ENCODE results near the gene PSMD8. TPM values are rescaled to one million over a fixed set of nuclear protein-coding genes. Genes with fewer than 3 reads are reported as not detected.
"Not testable (repeated sequence)": the region's sequence is repeated elsewhere in the genome, so short reads cannot be mapped to it uniquely, and the experiment has no call there.

The PSMD8 gene
- total RNA-seq, result 100 to 1,000 TPM; 189 to 203 TPM

GRCh38 chr19:38374332-38375097 lies at the start of gene PSMD8:
TSS of gene PSMD8 (plus strand) at chr19:38374571. CDS start at chr19:38374602, 31 bp downstream.
- Mint-ChIP-seq H3K27ac (peak within 1 kb of the TSS; percentile 99 to 100), H3K36me3 (peaks cover 29 to 30% of the 10 kb centered on the region in 2 donors), H3K9me3 (no peaks in the 10 kb centered on the region)
- ATAC-seq, result peak; percentile 97 to 99
- DNase-seq (ENCODE audit: low spot score in 2 of 2), result peak; percentile 98 to 99

- DNase-seq (ENCODE audit: low spot score in 2 of 2) (no peak), ATAC-seq (no peak)
- H3K9me3 Mint-ChIP-seq, result no peaks in the 10 kb centered on the region
- peaks cover 9 to 11% of the 10 kb centered on the region in 2 donors for H3K36me3 Mint-ChIP-seq
- H3K27ac Mint-ChIP-seq, result peak overlapping the region in 1 of 2 donors; percentile 10
These were observed 47.8 kb upstream of the PSMD8 start for GRCh38 chr19:38326591-38326990.

DNA sequence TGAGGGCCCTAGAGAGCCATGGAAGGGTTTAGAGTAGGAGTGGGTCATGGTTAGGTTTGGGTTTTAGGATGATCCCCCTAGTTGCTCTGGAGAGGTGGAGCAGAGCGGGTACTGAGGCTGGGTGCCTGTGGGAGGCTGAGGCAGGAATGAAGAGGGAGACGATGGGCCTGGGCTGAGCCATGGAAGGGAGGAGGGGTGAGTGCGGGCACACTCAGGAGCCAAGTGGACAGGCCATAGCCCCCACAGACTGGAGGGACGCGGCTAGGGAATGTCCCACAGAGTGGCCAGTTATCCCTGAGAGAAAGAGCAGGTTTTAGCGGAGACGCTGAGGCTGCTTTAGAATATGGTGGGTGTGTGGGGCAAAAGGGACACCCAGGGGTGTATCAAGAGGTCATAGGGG lies 44.7 kb upstream of the PSMD8 start:
- H3K36me3 Mint-ChIP-seq, result peaks cover 9 to 11% of the 10 kb centered on the region in 2 donors
- DNase-seq (ENCODE audit: low spot score in 2 of 2) (no peak), ATAC-seq (no peak)
- no peaks in the 10 kb centered on the region for H3K9me3 Mint-ChIP-seq
- H3K27ac Mint-ChIP-seq, result peak overlapping the region; percentile 60 to 90

DNA sequence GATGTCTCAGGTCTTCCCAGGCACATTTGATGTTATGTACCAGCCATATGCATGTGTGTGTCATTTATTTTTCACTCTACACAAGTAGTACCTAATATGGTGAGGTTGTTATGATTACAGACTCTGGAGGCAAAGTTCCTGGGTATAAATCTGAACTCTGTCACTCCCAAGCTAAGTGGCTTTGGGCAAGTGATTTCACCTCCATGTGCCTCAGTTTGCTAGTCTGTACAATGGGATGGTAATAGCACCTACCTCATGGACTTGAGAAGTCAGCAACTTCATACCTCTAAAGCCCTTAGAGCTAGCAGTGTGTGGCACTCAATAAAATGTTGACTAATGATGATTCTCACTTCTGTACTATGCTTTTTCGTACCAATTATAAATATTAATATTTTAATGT lies 42.6 kb upstream of the PSMD8 start:
- no peak for DNase-seq (ENCODE audit: low spot score in 2 of 2)
- Mint-ChIP-seq H3K9me3 (no peaks in the 10 kb centered on the region), H3K27ac (no peak overlapping the region), H3K36me3 (peaks cover 9 to 11% of the 10 kb centered on the region in 2 donors)
- ATAC-seq, result no peak

GRCh38 chr19:38333245-38333644 lies 41.1 kb upstream of the PSMD8 start:
- no peak for ATAC-seq
- Mint-ChIP-seq H3K36me3 (no peaks in the 10 kb centered on the region), H3K27ac (peak overlapping the region in 1 of 2 donors; percentile 44), H3K9me3 (no peaks in the 10 kb centered on the region)
- no peak for DNase-seq (ENCODE audit: low spot score in 2 of 2)

DNA sequence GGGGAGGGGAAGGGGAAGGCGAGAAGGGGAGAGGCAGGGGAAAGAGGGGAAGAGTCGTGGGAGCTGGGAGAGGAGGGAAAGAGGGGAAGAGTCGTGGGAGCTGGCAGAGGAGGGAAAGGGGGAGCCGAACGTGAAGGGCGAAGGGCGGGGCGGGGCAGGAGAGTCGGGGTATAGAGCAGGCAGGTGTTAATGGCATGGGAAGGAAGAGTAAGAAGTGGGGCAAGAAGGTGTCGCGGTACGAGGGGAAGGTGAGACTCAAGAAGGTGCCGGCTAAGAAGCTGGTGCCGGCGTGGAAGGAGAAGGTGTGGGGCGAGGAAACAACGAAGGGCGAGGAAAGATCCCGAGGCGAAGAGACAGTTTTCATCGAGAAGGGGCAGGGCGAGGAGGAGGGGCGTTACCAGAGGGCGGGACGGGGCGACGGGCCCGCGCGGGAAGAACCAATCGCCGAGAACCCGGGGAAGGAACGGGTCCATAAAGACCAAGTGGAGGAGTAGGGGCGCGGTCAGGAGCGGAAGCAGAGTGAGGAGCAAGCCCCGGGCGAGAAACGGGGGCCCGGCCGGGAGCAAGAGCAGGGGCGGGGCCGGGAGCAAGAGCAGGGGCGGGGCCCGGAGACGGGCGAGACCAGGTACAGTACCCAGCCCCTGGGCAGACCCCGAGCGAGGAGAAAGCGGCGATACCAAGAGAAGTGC lies 38.3 kb upstream of the PSMD8 start:
- peak; percentile 94 to 95 for DNase-seq (ENCODE audit: low spot score in 2 of 2)
- Mint-ChIP-seq H3K9me3 (no peaks in the 10 kb centered on the region), H3K27ac (peak overlapping the region; percentile 93 to 98)

DNA sequence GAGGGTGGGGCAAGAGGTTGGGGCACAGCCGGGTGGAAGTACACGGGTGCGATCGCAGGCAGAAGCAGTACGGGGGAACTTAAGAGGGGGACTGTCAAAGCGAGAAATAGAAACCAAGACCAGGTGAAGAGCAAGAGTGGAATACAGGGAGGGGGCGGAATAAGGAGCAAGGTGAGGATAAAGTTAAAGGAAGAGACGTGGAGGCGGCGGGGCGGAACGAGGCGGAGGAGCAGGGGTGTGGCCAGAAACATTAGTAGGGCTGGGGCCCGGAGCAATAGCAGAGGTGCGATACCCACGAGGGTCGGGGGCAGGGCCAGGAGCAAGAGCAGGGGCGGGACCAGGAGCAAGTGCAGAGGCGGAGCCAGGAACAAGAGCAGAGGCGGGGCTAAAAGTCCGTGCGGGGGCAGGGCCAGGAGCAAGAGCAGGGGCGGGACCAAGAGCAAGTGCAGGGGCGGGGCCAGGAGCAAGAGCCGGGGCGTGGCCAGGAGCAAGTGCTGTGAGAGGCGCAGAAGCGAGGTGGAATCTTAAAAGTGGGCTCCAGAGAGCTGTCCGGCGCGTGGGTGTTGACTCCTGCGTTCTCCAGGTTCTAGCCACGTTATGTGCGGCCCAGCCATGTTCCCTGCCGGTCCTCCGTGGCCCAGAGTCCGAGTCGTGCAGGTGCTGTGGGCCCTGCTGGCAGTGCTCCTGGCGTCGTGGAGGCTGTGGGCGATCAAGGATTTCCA lies 37.6 kb upstream of the PSMD8 start:
- Mint-ChIP-seq H3K36me3 (no peaks in the 10 kb centered on the region), H3K27ac (peak overlapping the region; percentile 93 to 98), H3K9me3 (no peaks in the 10 kb centered on the region)
- DNase-seq (ENCODE audit: low spot score in 2 of 2) (peak; percentile 95 to 97), ATAC-seq (peak; percentile 68 to 77)

More for the DNA sequence above, 38.3 kb upstream of the PSMD8 start:
- peak; percentile 78 to 81 for ATAC-seq
- H3K36me3 Mint-ChIP-seq, result no peaks in the 10 kb centered on the region

DNA sequence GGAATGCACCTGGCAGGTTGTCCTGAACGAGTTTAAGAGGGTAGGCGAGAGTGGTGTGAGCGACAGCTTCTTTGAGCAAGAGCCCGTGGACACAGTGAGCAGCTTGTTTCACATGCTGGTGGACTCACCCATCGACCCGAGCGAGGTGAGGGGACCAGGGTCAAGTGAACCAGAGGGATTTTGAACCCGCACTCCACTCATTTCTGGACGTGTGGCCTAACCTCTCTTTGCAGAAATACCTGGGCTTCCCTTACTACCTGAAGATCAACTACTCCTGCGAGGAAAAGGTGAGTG lies 37.1 kb upstream of the PSMD8 start:
- peak overlapping the region; percentile 93 to 98 for H3K27ac Mint-ChIP-seq
- no peaks in the 10 kb centered on the region for H3K9me3 Mint-ChIP-seq
- DNase-seq (ENCODE audit: low spot score in 2 of 2) (no peak), ATAC-seq (no peak)
- H3K36me3 Mint-ChIP-seq, result no peaks in the 10 kb centered on the region

DNA sequence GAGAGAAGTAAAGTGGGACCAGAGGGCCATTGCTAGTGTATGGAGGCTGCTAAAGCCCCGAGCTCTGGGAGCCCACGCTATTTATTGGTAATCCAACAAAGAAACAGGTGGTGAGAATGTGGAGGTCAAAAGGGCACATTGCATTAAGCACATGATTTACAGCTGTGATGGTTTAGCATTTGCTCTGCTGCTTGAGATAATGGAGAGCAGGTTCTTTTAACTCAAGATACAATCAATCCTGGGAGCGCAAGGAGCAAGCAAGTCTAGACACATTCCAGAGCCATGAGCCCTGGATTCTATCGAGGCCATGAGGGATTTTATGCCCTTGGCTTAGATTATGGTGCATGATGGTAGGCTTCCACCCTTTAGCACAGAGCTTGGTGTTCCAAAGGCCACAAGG lies 35.4 kb upstream of the PSMD8 start:
- not testable (repeated sequence) for DNase-seq (ENCODE audit: low spot score in 2 of 2); ATAC-seq; H3K36me3 Mint-ChIP-seq; H3K27ac Mint-ChIP-seq; H3K9me3 Mint-ChIP-seq

DNA sequence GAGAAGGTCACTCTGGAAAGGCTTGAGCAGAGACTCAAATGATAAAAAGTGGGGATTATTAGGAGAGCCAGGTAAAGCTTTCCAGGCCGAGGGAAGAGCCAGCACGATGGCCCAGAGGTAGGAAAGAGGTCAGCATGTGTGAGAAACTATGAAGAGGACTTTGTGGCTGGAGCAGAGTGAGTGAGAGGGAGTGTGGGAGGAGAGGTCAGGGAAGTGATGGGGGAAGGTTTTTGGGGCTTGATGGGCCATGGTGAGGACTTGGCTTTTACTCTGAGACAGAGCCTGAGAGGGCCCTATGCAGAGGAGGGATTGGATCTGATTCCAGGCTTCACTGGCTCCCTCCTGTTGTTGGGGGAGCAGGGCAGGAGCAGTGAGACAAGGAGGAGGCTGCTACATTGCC lies 33.4 kb upstream of the PSMD8 start:
- ATAC-seq, result no peak
- H3K27ac Mint-ChIP-seq, result peak overlapping the region; percentile 2 to 11
- no peaks in the 10 kb centered on the region for H3K36me3 Mint-ChIP-seq
- H3K9me3 Mint-ChIP-seq, result no peaks in the 10 kb centered on the region
- DNase-seq (ENCODE audit: low spot score in 2 of 2), result no peak

GRCh38 chr19:38346837-38347236 lies 27.5 kb upstream of the PSMD8 start:
- DNase-seq (ENCODE audit: low spot score in 2 of 2) (no peak), ATAC-seq (no peak)
- Mint-ChIP-seq H3K36me3 (no peaks in the 10 kb centered on the region), H3K9me3 (no peaks in the 10 kb centered on the region), H3K27ac (no peak overlapping the region)

DNA sequence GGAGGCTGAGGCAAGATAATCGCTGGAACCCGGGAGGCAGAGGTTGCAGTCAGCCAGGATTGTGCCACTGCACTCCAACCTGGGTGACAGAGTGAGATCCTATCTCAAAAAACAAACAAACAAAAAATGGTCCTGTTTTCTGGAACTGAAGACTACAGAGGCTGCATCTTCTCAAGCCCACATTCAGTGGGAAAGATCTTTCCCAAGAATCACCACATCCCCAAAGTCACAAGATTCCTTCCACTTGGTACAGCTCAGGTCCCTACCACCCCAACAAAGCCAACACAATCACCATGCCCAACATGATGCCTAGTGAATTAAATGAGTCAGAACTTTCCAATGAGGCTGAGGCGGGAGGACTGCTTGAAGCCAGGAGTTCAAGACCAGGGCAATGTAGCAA lies 23.5 kb upstream of the PSMD8 start:
- Mint-ChIP-seq H3K9me3 (no peaks in the 10 kb centered on the region), H3K36me3 (no peaks in the 10 kb centered on the region), H3K27ac (no peak overlapping the region)
- ATAC-seq (no peak), DNase-seq (ENCODE audit: low spot score in 2 of 2) (no peak)

DNA sequence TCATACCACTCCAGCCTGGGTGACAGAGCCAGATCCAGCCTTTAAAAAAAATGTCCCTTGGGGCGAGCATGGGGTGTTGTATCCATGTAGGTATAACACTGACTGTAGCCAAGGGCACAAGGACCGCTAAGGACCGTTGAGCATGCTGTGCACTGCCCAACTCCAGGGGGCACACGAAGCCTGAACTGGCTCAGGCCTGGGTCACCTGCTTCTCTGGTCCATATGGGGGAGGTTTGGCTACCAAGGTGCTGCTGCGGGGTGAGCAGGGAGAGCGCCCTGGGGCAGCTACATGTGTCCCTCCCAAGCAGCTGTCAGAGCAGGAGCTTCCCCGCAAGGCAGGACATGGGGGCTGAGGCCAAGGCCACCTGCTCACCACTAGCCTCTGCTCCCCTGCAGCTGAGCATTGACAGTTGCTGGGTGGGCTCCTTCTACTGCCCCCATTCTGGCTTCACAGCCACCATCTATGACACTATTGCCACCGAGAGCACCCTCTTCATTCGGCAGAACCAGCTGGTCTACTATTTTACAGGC lies 22.4 kb upstream of the PSMD8 start:
- Mint-ChIP-seq H3K36me3 (no peaks in the 10 kb centered on the region), H3K9me3 (no peaks in the 10 kb centered on the region), H3K27ac (no peak overlapping the region)
- DNase-seq (ENCODE audit: low spot score in 2 of 2) (no peak), ATAC-seq (no peak)

- no peak overlapping the region for H3K27ac Mint-ChIP-seq
- no peaks in the 10 kb centered on the region for H3K36me3 Mint-ChIP-seq
- no peaks in the 10 kb centered on the region for H3K9me3 Mint-ChIP-seq
- DNase-seq (ENCODE audit: low spot score in 2 of 2), result no peak
- no peak for ATAC-seq
These were observed 21.8 kb upstream of the PSMD8 start for GRCh38 chr19:38352611-38353010.

GRCh38 chr19:38355728-38356725 lies 18.3 kb upstream of the PSMD8 start:
- DNase-seq (ENCODE audit: low spot score in 2 of 2) (no peak), ATAC-seq (no peak)
- Mint-ChIP-seq H3K27ac (no peak overlapping the region), H3K9me3 (no peaks in the 10 kb centered on the region), H3K36me3 (no peaks in the 10 kb centered on the region)

- H3K9me3 Mint-ChIP-seq, result no peaks in the 10 kb centered on the region
- ATAC-seq (no peak), DNase-seq (ENCODE audit: low spot score in 2 of 2) (no peak)
- H3K36me3 Mint-ChIP-seq, result no peaks in the 10 kb centered on the region
- no peak overlapping the region for H3K27ac Mint-ChIP-seq
These were observed 16.3 kb upstream of the PSMD8 start for GRCh38 chr19:38358071-38358470.

All from activated naive CD4-positive, alpha-beta T cell treated with anti-CD3 and anti-CD28 coated beads, Interleukin-2, amount 50 U/mL, for 72 hours (primary cell).